Coronary artery (tissue), 2 donors: ENCODE measurements around the gene PET117.

ENCODE experiments used
- DNase-seq: peaks from one replicate; pipeline ENCODE4 v3.0.0-alpha.2; 2017; ENCODE audit warnings: low spot score
- H3K27ac ChIP-seq, 2 donors: fragments of 200-600 bp; sonication (generic); one replicate each; pipeline ENCODE4 v1.5.1; 2016 to 2019
- H3K4me3 ChIP-seq: fragments of 200-600 bp; sonication (generic); 2 replicates; pipeline ENCODE4 v1.5.1; 2016; ENCODE audit warnings: mild to moderate bottlenecking, moderate library complexity
- TF ChIP-seq, protein P1 (sequence below): fragments of 200-600 bp; sonication (generic); IDR thresholded peaks from one replicate; pipeline ENCODE4 v1.5.1; 2019; ENCODE audit warnings: antibody characterized with exemption

The PET117 gene

DNA sequence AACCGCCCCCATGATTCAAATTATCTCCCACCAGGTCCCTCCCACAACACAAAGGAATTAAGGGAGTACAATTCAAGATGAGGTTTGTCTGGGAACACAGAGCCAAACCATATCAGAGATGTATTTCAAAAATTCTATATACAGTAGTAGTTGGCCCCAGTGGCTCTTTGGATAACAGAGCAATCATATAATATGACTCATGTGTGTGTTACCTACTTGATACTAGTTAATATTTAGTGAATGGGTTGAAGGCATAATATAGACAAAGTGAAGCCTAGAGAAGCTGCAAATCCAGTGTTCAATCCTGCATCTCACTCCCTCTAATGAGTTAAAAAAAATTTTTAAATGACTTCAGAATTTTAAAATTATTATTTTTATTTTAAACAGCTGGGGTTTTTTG, 43.2 kb downstream of the PET117 start:
- no peak overlapping the region for H3K27ac ChIP-seq
- no peak for DNase-seq
- TF ChIP-seq, protein P1, sequence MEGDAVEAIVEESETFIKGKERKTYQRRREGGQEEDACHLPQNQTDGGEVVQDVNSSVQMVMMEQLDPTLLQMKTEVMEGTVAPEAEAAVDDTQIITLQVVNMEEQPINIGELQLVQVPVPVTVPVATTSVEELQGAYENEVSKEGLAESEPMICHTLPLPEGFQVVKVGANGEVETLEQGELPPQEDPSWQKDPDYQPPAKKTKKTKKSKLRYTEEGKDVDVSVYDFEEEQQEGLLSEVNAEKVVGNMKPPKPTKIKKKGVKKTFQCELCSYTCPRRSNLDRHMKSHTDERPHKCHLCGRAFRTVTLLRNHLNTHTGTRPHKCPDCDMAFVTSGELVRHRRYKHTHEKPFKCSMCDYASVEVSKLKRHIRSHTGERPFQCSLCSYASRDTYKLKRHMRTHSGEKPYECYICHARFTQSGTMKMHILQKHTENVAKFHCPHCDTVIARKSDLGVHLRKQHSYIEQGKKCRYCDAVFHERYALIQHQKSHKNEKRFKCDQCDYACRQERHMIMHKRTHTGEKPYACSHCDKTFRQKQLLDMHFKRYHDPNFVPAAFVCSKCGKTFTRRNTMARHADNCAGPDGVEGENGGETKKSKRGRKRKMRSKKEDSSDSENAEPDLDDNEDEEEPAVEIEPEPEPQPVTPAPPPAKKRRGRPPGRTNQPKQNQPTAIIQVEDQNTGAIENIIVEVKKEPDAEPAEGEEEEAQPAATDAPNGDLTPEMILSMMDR = no peak
- no peak overlapping the region for H3K4me3 ChIP-seq

DNA sequence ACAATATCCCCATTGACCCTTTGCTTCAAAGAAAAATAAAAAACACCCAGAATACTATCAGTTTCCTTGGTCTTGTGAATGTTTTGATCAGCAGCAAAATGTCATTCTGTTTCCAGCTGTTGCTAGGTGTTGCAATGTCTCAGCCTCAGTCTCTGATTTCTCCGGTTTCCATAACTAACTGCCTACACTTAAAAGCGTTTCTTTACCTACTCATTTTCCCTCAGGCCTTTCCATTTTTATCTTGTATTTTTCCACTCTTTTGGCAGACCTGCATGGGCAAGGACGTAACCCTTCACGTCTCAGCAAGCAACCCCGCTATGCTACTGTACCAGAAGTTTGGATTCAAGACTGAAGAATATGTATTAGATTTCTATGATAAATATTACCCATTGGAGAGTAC, 49.4 kb downstream of the PET117 start:
- no peak for DNase-seq
- no peak overlapping the region for H3K4me3 ChIP-seq
- TF ChIP-seq, protein P1 = no peak
- no peak overlapping the region for H3K27ac ChIP-seq

DNA sequence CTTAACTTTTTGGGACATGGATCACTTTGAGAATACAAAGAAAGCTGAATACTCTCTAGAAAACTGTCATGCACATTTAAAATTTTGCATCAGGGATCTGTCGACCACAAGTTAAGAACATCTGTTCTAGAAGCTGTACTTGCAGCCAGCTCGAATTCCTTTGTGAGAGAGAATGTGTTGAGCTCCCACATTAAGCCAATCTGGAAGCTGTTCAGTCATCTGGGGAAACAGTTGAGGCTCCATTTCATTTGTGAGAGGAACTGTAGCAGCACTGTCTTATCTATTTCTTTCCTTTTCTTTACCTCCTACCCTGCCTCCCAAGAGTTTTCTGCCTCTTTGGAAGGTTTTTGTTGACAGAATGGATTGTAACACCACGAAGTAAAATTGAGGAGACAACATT, 50.8 kb downstream of the PET117 start:
- no peak overlapping the region for H3K27ac ChIP-seq
- H3K4me3 ChIP-seq = no peak overlapping the region
- TF ChIP-seq, protein P1 = no peak
- no peak for DNase-seq

DNA sequence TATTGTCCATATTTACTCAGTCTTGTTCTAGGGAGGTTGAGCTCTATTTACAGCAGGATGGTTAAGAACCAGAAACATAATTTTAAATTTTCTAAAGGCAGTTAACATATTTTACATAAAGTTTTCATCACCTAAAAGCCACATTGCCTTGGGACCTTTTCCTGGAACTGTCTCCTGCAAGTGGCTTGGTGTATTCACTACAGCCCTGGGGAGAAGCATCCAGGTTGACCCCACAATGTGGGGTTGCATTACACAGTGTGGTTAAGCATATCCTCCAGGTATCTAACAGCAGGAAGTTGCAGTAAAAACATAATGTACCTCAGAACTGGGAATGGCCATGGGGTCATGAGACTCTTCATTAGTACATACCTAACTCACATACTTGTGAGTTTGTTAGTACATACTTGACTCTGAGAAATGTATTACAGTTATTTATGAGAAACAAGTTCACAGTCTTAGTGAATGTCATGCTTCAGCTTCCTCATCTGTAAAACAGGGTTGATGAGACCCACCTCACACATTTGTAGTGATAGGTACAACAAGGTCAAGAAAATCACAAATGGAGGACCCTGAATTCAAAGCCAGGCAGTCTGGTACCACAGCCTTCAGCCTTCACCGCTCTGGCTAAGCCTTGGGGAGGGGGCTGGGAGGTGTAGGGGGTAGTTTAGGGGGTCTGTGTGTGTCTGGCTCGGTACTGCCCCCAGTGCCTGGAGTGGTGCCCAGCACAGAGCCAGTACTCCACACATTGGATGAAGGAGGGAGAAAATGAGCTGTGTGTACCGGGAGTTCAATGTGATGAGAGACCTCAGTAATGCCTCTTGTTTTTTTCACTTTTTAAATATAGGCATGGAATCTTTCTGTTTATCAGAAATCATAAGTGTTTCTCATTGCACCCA, 52.9 kb downstream of the PET117 start:
- no peak for DNase-seq
- no peak overlapping the region for H3K27ac ChIP-seq
- TF ChIP-seq, protein P1 = no peak
- no peak overlapping the region for H3K4me3 ChIP-seq

DNA sequence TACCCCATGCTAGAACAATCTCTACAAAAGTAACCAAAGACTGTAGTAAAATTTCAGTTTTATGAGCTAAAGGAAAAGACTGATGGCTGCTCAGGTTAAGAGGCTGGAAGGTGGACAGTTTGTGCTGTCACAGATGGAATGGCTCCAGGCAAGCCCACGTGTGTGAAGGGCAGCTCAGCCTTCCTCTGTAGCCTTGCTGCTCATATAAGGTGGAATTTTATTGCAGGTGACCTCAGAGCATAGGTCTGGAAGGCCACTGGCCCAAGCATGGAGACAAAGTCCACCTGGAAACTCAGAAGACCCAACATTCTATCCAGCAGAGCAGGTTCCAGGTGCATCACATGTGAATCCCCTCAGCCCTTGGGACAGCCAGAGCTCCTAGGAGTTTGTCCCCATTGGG, 53.6 kb downstream of the PET117 start:
- Histone ChIP-seq H3K4me3 (no peak overlapping the region), H3K27ac (no peak overlapping the region)
- no peak for DNase-seq
- TF ChIP-seq, protein P1 = no peak
